Measurements from ENCODE around the gene CDH11. TPM values are rescaled to one million over a fixed set of nuclear protein-coding genes. Genes with fewer than 3 reads are reported as not detected.

Gene CDH11
- total and polyA plus RNA-seq, 2 of the 4 experiments (the other 2 are of a cell fraction), result 266 to 601 TPM

DNA sequence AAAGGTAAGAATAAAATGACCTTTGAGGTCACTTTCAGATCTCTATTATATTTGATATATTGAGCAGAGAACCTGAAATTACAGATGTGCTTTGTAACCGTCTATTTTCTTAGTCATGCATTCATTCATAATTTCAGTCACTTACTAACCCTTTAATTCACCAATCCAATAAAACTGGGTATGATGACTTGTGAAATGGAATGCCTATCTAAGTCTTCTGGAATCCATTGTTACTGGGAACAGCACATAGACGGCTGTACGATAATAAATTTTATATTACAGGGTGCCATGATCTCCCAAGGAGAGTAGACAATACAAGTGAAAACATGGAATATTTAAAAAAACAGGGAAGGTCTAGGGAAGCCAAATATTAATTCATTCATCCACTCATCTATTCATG lies 22.9 kb downstream of the CDH11 start:
- dilution Hi-C loops (cut with HindIII; ENCODE audit: low sequenced_read_pairs, unreplicated experiment) (no loop called here), intact Hi-C loops (cut with micrococcal nuclease) (no loop called here), in situ Hi-C loops (cut with MboI; ENCODE audit: low sequenced_read_pairs) (no loop called here)
- BruUV-seq (replicated peaks), result no TSS peak
- Histone ChIP-seq H2BK15ac (ENCODE audit: low read depth, low read length) (no peak overlapping the region), H3K14ac (replicated peaks; ENCODE audit: low read depth, low read length) (no peak overlapping the region), H3K9ac (ENCODE audit: low read depth, low read length) (no peak overlapping the region), H3K36me3 (ENCODE audit: control insufficient read depth, insufficient read depth, low read length) (peaks cover 14% of the 10 kb centered on the region), H3K18ac (ENCODE audit: low read depth, low read length) (peak overlapping the region; percentile 35; the same call in 1 of the 2 replicates), H3K4me1 (ENCODE audit: control insufficient read depth, insufficient read depth, low read length) (peaks cover 5% of the 10 kb centered on the region), H4K91ac (ENCODE audit: insufficient read depth, low read depth, low read length) (no peak overlapping the region), H2BK120ac (ENCODE audit: low read depth, low read length) (no peak overlapping the region), H2BK5ac (ENCODE audit: low read depth, low read length, poor library complexity, severe bottlenecking) (peak overlapping the region; percentile 62), H2AK5ac (ENCODE audit: low read depth, low read length) (no peak overlapping the region), H3K4me3 (ENCODE audit: insufficient read depth, low read depth, low read length) (no peak overlapping the region), H3K23ac (ENCODE audit: low read depth, low read length) (no peak overlapping the region), H3K27me3 (ENCODE audit: control insufficient read depth, insufficient read depth, low read length) (no peaks in the 10 kb centered on the region), H2AFZ (replicated peaks; ENCODE audit: low read length, poor library complexity) (no peak overlapping the region), H4K5ac (ENCODE audit: low read depth, low read length) (no peak overlapping the region; the same call in 1 of the 2 replicates), H3K9me3 (ENCODE audit: control insufficient read depth, insufficient read depth, low read length) (no peaks in the 10 kb centered on the region), H3K4ac (ENCODE audit: low read depth, low read length) (no peak overlapping the region; the same call in 1 of the 2 replicates), H4K20me1 (ENCODE audit: insufficient read depth, low read length) (peaks cover 57% of the 10 kb centered on the region), H2BK20ac (ENCODE audit: low read depth, low read length) (no peak overlapping the region), H3K56ac (ENCODE audit: extremely low read depth, insufficient read depth, low read length) (no peak overlapping the region), H2AK9ac (replicated peaks; ENCODE audit: low read depth, low read length, poor library complexity) (no peak overlapping the region), H3K27ac (ENCODE audit: insufficient read depth, low read length) (no peak overlapping the region), H3K9me1 (ENCODE audit: insufficient read depth, low read length) (peaks cover 5% of the 10 kb centered on the region; the same call in 1 of the 2 replicates), H3K79me1 (ENCODE audit: low read depth in 1 of 2, low read length in 2 of 2) (peaks cover 44 to 71% of the 10 kb centered on the region in 2 experiments), H3K4me2 (ENCODE audit: low read depth, low read length) (no peak overlapping the region), H4K8ac (ENCODE audit: low read depth in 2 of 2, low read length in 2 of 2) (no peak overlapping the region)
- no peak for ATAC-seq (ENCODE audit: low read depth)
- ChIA-PET CTCF (no interaction called here), POLR2A (ENCODE audit: unreplicated experiment) (no interaction called here)
- TF ChIP-seq FOS (IDR thresholded peaks at IDR 0.05; ENCODE audit: low read depth, low read length) (no peak), SMC3 (IDR thresholded peaks at IDR 0.05; ENCODE audit: low read depth, low read length) (no peak), CEBPB (IDR thresholded peaks at IDR 0.05; ENCODE audit: low read depth, low read length) (no peak), BHLHE40 (IDR thresholded peaks at IDR 0.05; ENCODE audit: low read depth, low read length) (no peak)
- peak; percentile 26 for DNase-seq
- WGBS, 2 experiments (ENCODE audit: extremely low coverage in 2 of 2, insufficient read length in 1 of 2), result no CpG with 5 or more reads among the region's 3 CpGs
